GM18867 (cell line): ENCODE results near the gene MEIS1.

Experiments used
- ATAC-seq: cut with Tn5 transposase; IDR thresholded peaks from one replicate; pipeline ENCODE4 v1.9.1; 2021; ENCODE audit warnings: mild to moderate bottlenecking, moderate library complexity; ENCODE audit not compliant: unreplicated experiment

MEIS1 gene

DNA sequence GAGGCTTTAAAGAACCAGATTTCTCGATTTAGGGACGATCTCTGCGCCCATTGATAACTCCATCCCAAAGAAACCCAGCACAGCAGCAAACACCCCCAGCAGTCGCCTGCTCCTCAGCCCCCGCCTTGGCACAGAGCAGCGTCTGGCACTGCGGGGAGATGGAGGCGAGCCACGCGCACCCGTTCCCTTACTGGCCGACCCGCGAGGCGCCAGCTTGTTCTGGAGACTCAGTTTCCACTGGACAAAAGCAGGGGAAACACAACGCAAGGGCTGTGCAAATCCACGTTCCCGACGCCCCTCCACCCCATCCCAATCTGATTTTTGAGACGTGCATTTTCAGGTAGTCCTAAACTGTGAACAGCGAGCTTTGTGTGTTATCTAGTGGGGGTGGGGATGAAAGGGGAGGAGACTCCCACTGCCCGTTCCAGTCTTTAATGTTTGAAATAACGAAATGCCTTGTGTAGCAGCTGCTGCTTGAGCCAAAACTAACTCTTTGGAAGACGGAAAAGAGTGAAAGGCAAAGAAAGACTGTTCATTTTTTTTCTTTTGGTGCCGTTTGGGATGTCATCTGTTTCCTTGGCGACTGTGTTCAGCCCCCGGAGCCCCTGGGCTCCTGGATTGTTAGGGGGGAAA, 143.2 kb downstream of the MEIS1 start:
- ATAC-seq: no peak

GRCh38 chr2:66578687-66579106, 143.8 kb downstream of the MEIS1 start:
- no peak for ATAC-seq

DNA sequence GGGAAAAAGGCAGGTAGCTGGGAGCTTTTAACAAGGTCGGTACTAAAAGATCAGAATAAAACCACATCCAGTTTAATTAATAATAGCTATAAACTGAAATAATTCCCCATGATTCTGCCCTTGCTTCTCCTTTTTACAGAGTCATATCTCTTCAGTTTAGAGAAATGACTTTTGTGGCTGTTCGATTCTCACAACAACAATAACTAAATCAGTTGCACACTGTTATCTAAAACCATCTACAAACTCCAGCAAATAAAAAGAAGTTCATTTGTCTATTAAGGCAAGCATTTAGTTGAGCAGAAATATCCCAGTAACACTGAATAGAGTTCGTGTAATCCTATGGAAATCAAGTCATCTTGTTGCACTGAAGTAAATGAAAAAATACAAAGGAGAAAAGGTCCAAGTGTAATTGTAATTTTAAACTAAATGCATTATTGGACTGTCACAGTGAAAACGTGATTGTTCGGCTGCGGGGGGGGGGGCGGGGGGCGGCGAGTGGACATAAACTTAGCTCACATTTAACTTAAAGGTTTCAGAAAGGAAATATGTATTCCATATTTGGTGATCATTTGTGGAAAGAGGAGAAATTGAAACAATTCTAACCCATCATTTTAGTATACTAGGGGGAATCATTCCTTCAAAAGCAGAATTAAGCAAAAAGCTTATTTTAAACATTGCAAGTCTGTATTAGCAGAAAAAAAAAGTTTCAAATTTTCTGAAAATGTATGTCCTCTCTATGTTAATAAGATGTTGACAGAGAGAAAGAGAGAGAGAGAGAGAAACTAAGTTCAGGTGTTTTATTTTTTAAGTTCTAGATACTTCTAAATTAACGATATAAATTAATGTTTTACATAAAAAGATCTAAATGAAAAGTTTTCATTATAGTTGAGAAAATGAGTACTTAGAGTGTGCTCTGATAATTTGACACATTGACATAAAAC, 144.5 kb downstream of the MEIS1 start:
- ATAC-seq: no peak

GRCh38 chr2:66580166-66581049, 145.5 kb downstream of the MEIS1 start:
- ATAC-seq: no peak

DNA sequence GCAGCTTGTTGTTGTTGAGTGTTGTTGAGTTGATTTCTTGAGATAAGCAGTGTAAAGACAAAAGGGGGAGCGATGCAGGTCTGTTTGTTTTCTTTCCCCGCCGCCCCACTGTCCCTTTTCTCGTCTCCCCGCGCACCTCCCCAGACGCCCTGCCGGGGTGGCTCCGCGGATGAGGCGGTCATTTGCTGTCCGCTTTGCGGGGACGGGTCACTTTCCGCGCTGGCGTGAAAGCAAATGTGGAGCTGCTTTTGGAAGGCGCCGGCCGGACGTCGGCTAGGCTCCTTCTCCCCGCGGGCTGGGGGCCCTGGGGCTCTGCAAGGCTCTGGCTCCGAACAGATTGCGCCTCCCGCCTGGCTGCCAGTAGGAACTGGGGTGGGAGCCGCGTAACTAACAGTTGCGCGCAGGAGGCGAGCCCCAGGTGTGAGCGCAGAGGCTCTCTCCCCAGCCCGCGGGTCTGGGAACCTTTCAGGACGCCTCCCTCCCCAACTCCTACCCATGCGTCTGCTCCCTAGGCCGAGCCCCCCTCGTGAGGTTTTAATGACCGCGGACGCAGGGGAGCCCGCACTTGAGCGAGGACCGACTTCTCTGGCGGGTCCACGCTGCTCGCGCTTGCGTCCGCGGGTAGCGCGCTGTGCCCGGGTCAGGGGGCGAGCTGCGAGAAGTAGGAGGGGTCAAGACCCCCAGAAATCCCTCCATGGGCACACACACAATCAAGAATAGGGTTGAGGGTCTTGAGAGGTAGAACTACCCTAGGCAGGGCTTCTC, 146.6 kb downstream of the MEIS1 start:
- ATAC-seq: no peak

DNA sequence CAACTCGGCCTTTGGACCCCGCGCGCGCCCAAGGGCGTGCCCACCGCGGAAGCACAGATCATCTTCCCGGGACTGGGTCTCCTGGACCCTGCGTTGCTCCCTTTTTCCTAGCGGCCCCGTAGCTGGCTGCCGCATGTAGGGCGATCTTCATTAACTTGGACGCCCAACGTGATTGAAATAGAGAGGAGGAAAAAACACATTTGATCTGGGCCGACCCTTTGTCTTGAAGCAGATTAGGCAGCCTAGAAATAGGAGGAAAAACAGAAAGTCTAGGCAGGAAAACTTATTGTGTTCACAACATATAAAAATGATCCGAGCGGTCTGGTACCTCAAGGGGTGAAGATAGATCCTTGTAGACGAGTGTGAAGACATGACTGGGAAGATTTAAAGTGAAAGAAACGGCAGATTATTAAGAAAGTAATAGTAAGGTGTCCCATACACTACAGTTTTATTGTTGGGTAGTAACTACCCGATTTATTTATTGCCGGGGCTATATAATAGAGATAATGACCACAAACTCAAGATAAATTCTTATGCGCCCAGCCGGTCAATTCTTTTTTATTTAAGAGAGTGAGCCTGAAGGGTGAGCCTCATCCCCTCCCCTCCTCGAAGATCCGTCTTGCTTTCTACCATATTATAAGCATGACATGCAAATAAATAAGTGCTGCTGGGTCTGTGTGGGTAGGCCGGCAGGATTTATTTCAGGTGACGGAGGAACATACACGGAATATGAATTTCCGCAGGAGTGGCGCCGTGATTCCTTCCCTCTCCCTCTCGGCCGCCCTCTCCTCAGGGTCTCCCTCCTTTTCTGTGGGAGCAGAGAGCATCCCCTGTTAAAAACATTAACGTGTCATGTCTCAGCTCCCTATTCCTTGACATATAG, 147.4 kb downstream of the MEIS1 start:
- no peak for ATAC-seq

- no peak for ATAC-seq
Measured at GRCh38 chr2:66582987-66583880, 148.3 kb downstream of the MEIS1 start.

DNA sequence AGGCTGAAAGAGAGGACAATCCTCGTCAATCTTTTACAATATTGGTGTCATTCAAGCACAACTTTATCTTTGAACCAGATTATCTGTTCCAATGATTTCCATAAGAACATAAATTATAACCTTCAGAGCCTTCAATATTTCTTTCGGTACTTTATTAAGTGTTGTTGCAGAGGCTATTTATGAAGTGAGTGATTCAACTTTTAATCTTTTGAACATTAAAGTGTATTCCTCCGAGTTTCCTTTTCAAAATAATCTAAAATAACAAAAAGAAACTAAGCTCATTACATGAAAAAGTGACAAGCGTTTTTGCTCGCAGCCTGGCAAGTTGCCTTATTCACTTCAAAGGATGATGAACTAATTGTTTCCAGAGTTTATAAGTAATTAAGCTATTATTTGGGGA, 149.0 kb downstream of the MEIS1 start:
- no peak for ATAC-seq

DNA sequence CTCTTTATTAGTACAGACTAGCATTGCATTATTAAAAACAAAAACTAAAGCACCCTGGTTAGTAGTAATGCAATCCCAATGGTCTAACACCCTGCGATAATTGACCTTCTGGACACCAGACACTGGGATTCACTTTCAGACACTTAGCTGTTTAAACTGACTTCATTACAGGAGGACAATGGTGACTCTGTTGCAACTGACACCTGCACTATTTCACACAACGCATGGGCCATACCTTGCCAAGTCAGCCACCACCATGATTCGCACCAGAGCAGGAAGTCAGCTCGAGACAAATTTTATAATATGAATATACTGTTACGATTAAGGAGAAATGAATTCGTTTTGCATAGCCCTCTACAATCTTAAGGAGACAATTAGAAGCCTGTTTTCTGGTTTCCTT, 150.7 kb downstream of the MEIS1 start:
- no peak for ATAC-seq

- ATAC-seq: no peak
Measured at GRCh38 chr2:66587216-66587615, 152.3 kb downstream of the MEIS1 start.

DNA sequence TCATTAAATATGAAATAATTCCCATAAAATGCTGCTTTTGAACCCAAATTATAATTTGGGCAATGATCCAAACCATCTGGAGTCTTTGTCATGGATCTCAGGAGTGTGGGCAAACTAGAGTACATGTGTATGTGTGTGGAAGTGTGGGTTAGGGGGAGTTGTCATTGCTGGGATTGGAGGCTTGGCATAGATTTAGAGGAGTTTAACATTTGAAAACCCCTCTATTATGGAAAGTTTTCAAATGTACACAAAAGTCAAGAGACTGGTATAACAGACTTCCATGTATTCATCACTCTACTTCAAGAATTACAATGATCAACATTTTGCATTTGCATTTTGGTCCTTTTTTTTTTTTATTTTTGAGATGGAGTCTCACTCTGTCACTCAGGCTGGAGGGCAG, 159.1 kb downstream of the MEIS1 start:
- ATAC-seq: no peak

DNA sequence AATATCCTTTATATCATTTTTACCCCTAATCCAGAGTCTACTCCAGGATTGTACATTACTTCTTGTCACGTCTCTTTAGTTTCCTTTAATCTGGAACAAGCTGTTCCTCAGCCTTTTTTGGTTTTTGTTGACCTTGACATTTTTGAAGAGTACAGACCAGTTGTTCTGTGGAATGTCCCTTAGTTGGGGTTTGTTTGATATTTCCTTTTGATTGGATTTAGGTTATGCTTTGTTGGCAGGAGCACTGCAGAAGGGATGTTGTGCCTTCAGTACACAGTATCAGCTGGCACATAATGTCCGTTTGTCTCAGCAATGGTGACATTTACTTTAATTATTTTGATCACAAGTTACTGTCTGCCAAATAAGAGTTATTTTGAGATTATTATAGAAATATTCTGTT, 160.6 kb downstream of the MEIS1 start:
- no peak for ATAC-seq

DNA sequence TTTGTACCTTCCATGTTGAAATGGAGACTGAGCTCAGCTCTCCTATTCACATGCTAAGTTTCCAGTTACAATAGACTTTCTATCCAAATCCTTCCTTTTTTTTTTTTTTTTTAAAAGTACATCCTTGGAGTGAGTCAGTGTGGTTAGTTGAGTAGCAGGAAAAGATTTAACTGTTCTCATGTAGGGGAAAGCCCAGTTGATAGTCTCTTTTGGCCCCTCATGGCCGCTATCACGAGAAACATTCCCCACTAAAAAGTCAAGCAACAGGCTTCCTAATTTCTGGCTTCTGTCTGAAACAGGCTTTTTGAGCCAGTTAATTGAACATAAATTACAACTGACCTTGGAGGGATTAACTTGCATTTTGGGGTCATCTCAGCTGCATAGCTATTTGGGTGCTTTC, 161.3 kb downstream of the MEIS1 start:
- no peak for ATAC-seq

DNA sequence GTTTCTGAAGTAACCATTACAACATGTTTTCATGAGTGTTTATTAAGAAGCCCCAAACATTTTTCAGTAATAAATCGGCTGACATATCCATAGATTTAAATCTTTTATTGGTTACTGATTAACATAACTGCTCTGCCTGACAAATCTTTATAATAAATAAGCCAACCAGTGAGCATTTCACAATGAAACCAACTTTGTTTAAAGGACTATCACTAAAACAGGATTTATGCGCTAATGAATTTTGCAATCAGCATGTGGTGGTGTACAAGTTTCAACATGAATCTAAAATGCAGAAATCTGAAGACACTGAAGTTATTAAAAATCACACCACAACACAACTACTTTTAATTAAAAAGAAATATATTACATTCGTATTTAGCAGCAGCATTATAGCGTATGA, 166.7 kb downstream of the MEIS1 start:
- no peak for ATAC-seq

DNA sequence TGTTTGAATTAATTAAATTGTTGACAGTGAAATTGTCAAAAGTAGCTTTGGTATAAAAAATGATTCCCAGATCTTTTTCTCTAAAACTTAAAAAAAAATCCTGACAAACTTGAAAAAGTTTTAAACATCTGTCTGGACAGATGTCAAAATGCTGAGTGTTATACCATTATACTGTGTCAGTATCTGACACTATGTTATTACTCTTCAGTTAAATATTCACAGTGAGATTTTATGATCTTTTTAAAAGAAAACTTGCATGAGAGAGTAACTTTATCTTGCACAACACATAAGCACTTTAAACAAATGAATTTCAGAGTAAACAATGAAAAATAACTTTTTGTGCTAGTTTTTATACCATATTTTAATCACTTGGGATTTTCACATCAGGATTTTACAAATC, 167.4 kb downstream of the MEIS1 start:
- no peak for ATAC-seq

DNA sequence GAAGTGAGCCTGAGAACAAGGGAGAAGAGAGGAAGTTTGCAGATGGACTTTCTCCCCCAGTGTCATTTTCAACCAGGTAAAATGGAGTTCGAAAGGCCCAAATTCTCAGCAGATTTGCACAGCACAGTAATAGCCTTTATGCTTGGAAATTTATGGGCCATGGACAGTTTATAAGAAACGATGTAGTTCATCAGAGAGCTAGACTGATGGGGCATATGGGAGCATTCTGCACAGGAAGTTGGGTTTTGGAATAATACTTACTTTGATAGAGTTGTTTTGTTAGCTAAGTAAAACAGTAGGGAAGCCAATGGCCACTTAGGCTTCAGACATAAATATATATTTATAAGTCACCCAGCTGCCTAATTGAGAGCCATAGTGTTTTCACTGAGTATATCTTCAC, 169.4 kb downstream of the MEIS1 start:
- ATAC-seq: no peak

- no peak for ATAC-seq
Measured at GRCh38 chr2:66604976-66605375, 170.1 kb downstream of the MEIS1 start.

- no peak for ATAC-seq
Measured at GRCh38 chr2:66607152-66607551, 172.2 kb downstream of the MEIS1 start.
